HepG2 (cell line): ENCODE measurements around the gene SHBG. TPM values are rescaled to one million over a fixed set of nuclear protein-coding genes. Genes with fewer than 3 reads are reported as not detected.

ENCODE experiments used
- AHDC1 ChIP-seq: sonication (generic); formaldehyde crosslinking; IDR thresholded peaks from 2 replicates; pipeline ENCODE4 v1.5.1; 2020; ENCODE audit warnings: mild to moderate bottlenecking, missing genetic modification reagents, borderline replicate concordance
- BCL6 ChIP-seq: IDR thresholded peaks from 2 replicates; pipeline ENCODE4 v1.6.1; 2016; ENCODE audit warnings: missing genetic modification reagents, missing compliant biosample characterization
- ESRRA ChIP-seq: sonication (generic); formaldehyde crosslinking; IDR thresholded peaks from 2 replicates; pipeline ENCODE4 v1.5.1; 2020; ENCODE audit warnings: mild to moderate bottlenecking, low read depth, missing genetic modification reagents
- HMG20A ChIP-seq: IDR thresholded peaks from 2 replicates; pipeline ENCODE4 v1.6.1; 2016; ENCODE audit warnings: borderline replicate concordance
- IRF2 ChIP-seq: IDR thresholded peaks from 2 replicates; pipeline ENCODE4 v1.6.1; 2018; ENCODE audit warnings: missing genetic modification reagents, missing compliant biosample characterization
- KLF6 ChIP-seq: IDR thresholded peaks from 2 replicates; pipeline ENCODE4 v1.8.0; 2016; ENCODE audit warnings: missing biosample characterization, missing genetic modification reagents
- MLXIP ChIP-seq: sonication (generic); formaldehyde crosslinking; IDR thresholded peaks from 2 replicates; pipeline ENCODE4 v1.9.0; 2021; ENCODE audit warnings: missing genetic modification reagents, borderline replicate concordance
- MXI1 ChIP-seq: IDR thresholded peaks from 3 replicates; pipeline ENCODE4 v1.6.1; 2012; ENCODE audit warnings: low read depth, low read length, inconsistent platforms, borderline replicate concordance
- NFKB2 ChIP-seq: sonication (generic); formaldehyde crosslinking; IDR thresholded peaks from 2 replicates; pipeline ENCODE4 v1.4.0; 2020; ENCODE audit warnings: missing genetic modification reagents, borderline replicate concordance
- NFKBIZ ChIP-seq: IDR thresholded peaks from 2 replicates; pipeline ENCODE4 v1.6.1; 2018; ENCODE audit warnings: missing genetic modification reagents, missing compliant biosample characterization
- TARDBP ChIP-seq: sonication (generic); formaldehyde crosslinking; IDR thresholded peaks from 2 replicates; pipeline ENCODE4 v1.8.0; 2022; ENCODE audit warnings: mild to moderate bottlenecking, missing genetic modification reagents
- UBTF ChIP-seq: sonication (generic); formaldehyde crosslinking; IDR thresholded peaks from 2 replicates; pipeline ENCODE4 v1.4.0; 2020; ENCODE audit warnings: mild to moderate bottlenecking, missing genetic modification reagents
- ZFP41 ChIP-seq: sonication (generic); formaldehyde crosslinking; IDR thresholded peaks from 2 replicates; pipeline ENCODE4 v1.4.0; 2020; ENCODE audit warnings: mild to moderate bottlenecking, missing genetic modification reagents, borderline replicate concordance
- ZNF121 ChIP-seq: sonication (generic); formaldehyde crosslinking; IDR thresholded peaks from 2 replicates; pipeline ENCODE4 v1.5.0; 2020; ENCODE audit warnings: mild to moderate bottlenecking, missing genetic modification reagents
- ZNF430 ChIP-seq: sonication (generic); formaldehyde crosslinking; IDR thresholded peaks from 2 replicates; pipeline ENCODE4 v1.9.0; 2021; ENCODE audit warnings: mild to moderate bottlenecking, missing genetic modification reagents
- ZNF552 ChIP-seq: sonication (generic); formaldehyde crosslinking; IDR thresholded peaks from 2 replicates; pipeline ENCODE4 v1.9.0; 2022; ENCODE audit warnings: missing genetic modification reagents, mild to moderate bottlenecking, borderline replicate concordance
- ZNF761 ChIP-seq: sonication (generic); formaldehyde crosslinking; conservative IDR thresholded peaks from 2 replicates; pipeline ENCODE4 v1.4.0; 2020; ENCODE audit warnings: mild to moderate bottlenecking, missing genetic modification reagents
- polyA plus RNA-seq, 8 experiments: library from polyadenylated mRNA; depleted of rRNA in 3 of 8; stranded (reverse) in 7 of 8; unstranded in 1 of 8; fragments of >200 nt; fragmentation: Illumina TruSeq in 4 of 8; extraction: Trizol in 4 of 8; gene quantifications; 2 replicates each; pipeline versions ENCODE4 v1.2.1 to v1.2.3, GENCODE V29; 2011 to 2016; ENCODE audit warnings: low read depth in 4 of 8, missing spikeins in 1 of 8, mixed read lengths in 1 of 8; ENCODE audit not compliant: insufficient read depth in 1 of 8
- total RNA-seq, 5 experiments: library from RNA; depleted of rRNA; stranded (reverse); fragments of >200 nt; fragmentation: Illumina TruSeq; extraction: Trizol; gene quantifications; 2 replicates each; pipeline ENCODE4 v1.2.3, GENCODE V29; 2016; ENCODE audit warnings: low read depth in 1 of 5

Gene SHBG
- total and polyA plus RNA-seq, 2 of the 13 experiments (the other 11 are each of a cell fraction or from before 2014, with no cell fraction given) = 4.0 to 6.1 TPM

- no peak for TF ChIP-seq ZNF761 (CRISPR knock-in tag)
- 0 out of 2 replicates have a peak, but pooled peaks have one; percentile 83 for TF ChIP-seq NFKB2 (CRISPR knock-in tag)
- peak; percentile 65; the same call in 1 of the 2 replicates for TF ChIP-seq IRF2 (CRISPR knock-in tag)
- no peak for TF ChIP-seq ZNF430
- TF ChIP-seq MXI1 = peak; percentile 100
- peak; percentile 70 for TF ChIP-seq TARDBP
- TF ChIP-seq ZNF121 (CRISPR knock-in tag) = no peak
- TF ChIP-seq ESRRA (CRISPR knock-in tag) = peak; percentile 23; the same call in 1 of the 2 replicates
- TF ChIP-seq NFKBIZ (CRISPR knock-in tag) = 0 out of 2 replicates have a peak, but pooled peaks have one; percentile 40
- peak; percentile 65 for TF ChIP-seq UBTF
- no peak for TF ChIP-seq HMG20A (CRISPR knock-in tag)
- TF ChIP-seq MLXIP = peak; percentile 75; the same call in 1 of the 2 replicates
- TF ChIP-seq KLF6 = peak; percentile 79
- TF ChIP-seq BCL6 (CRISPR knock-in tag) = peak; percentile 31
- no peak for TF ChIP-seq ZNF552 (CRISPR knock-in tag)
- peak; percentile 57; the same call in 1 of the 2 replicates for TF ChIP-seq ZFP41
- TF ChIP-seq AHDC1 (CRISPR knock-in tag) = 0 out of 2 replicates have a peak, but pooled peaks have one; percentile 23
These were observed 46.5 kb upstream of the SHBG start, which contains the start of gene MPDU1 (continued) for GRCh38 chr17:7583253-7584109.
